ENCODE data around the gene ODAD2. TPM values are rescaled to one million over a fixed set of nuclear protein-coding genes. Genes with fewer than 3 reads are reported as not detected.

Gene ODAD2, protein sequence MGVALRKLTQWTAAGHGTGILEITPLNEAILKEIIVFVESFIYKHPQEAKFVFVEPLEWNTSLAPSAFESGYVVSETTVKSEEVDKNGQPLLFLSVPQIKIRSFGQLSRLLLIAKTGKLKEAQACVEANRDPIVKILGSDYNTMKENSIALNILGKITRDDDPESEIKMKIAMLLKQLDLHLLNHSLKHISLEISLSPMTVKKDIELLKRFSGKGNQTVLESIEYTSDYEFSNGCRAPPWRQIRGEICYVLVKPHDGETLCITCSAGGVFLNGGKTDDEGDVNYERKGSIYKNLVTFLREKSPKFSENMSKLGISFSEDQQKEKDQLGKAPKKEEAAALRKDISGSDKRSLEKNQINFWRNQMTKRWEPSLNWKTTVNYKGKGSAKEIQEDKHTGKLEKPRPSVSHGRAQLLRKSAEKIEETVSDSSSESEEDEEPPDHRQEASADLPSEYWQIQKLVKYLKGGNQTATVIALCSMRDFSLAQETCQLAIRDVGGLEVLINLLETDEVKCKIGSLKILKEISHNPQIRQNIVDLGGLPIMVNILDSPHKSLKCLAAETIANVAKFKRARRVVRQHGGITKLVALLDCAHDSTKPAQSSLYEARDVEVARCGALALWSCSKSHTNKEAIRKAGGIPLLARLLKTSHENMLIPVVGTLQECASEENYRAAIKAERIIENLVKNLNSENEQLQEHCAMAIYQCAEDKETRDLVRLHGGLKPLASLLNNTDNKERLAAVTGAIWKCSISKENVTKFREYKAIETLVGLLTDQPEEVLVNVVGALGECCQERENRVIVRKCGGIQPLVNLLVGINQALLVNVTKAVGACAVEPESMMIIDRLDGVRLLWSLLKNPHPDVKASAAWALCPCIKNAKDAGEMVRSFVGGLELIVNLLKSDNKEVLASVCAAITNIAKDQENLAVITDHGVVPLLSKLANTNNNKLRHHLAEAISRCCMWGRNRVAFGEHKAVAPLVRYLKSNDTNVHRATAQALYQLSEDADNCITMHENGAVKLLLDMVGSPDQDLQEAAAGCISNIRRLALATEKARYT
- under 1 TPM in 1 of 4 donors, not detected in 3; 0.23 TPM for total RNA-seq

DNA sequence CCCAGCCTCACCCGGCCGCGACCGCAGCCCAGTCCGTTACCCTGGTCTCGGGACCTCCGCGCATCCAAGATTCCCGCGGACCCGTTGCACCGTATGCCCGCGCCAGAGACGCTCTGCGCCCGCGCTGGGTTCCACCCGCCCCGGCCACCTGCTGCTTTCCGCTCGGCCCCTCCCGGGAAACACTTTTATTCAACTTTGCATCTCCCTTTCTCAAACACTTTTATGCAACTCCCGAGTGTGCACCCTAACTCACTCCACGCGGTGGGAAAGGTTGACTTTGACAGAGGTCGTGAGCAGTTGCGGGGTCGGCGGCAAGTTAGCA lies at the start of gene ODAD2:
Gene ODAD2 (minus strand): TSS at position 126 of the 322 bp plus-strand sequence. CDS start 3,937 bp downstream, outside the sequence.
- no peak within 1 kb of the TSS for H3K27ac ChIP-seq
- H3K4me1 ChIP-seq, result peaks cover 11% of the 10 kb centered on the region
- WGBS, result 11% methylated on average over 14 of the region's 30 CpGs
- no peaks in the 10 kb centered on the region for H3K36me3 ChIP-seq
- TF ChIP-seq POLR2AphosphoS5 (IDR thresholded peaks at IDR 0.05) (no peak), EP300 (IDR thresholded peaks at IDR 0.05) (no peak), POLR2A (IDR thresholded peaks at IDR 0.05) (no peak)
- TF ChIP-seq, protein P1, sequence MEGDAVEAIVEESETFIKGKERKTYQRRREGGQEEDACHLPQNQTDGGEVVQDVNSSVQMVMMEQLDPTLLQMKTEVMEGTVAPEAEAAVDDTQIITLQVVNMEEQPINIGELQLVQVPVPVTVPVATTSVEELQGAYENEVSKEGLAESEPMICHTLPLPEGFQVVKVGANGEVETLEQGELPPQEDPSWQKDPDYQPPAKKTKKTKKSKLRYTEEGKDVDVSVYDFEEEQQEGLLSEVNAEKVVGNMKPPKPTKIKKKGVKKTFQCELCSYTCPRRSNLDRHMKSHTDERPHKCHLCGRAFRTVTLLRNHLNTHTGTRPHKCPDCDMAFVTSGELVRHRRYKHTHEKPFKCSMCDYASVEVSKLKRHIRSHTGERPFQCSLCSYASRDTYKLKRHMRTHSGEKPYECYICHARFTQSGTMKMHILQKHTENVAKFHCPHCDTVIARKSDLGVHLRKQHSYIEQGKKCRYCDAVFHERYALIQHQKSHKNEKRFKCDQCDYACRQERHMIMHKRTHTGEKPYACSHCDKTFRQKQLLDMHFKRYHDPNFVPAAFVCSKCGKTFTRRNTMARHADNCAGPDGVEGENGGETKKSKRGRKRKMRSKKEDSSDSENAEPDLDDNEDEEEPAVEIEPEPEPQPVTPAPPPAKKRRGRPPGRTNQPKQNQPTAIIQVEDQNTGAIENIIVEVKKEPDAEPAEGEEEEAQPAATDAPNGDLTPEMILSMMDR (IDR thresholded peaks at IDR 0.05), result no peak
- DNase-seq (ENCODE audit: low spot score in 2 of 2), result no peak
- H3K27me3 ChIP-seq, result peaks cover 17% of the 10 kb centered on the region
- H3K9me3 ChIP-seq, result no peaks in the 10 kb centered on the region
- H3K4me3 ChIP-seq, result peak within 1 kb of the TSS; percentile 60

DNA sequence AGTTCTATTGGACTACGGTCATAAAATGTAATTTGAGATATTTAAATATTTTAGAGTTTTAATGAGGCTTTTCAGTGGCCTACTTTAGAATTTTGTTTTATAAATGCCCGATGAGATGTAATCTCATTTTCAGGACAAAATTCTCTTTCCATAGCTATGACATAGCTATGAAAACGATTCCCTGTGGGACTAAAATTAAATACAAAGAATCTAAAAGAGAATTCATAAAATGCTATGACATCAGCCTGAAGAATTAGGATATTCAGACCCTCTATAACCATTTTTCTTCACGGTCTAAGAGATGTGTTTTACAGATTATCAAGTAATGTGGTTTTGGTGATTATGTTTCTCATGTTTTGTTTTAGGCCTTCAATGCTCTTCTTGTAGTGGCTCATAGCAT lies 48.2 kb upstream of the ODAD2 start:
- TF ChIP-seq, protein P1 (IDR thresholded peaks at IDR 0.05), result no peak
- TF ChIP-seq POLR2A (IDR thresholded peaks at IDR 0.05) (no peak), EP300 (IDR thresholded peaks at IDR 0.05) (no peak), POLR2AphosphoS5 (IDR thresholded peaks at IDR 0.05) (no peak)

DNA sequence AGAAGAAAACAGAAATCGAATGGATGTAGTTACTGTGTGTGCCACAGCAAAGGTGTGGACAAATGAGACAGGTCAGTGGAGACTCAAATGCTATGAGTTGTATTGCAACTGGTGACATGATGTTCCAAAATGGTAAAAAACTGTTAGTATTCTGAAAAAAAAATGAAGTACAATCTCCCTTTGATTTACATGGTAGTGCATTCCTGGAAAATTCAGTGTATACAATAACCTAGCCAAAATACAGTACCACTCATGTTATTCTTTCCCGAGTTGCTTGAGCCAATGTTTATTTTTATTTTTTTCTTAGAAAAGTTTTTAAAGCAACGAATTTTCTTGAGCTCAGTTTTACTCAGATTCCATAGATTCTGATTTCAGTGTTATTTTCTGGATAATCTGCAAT lies 47.7 kb upstream of the ODAD2 start:
- Histone ChIP-seq H3K4me1 (no peaks in the 10 kb centered on the region), H3K36me3 (no peaks in the 10 kb centered on the region), H3K4me3 (no peak overlapping the region), H3K27ac (no peak overlapping the region), H3K9me3 (no peaks in the 10 kb centered on the region), H3K27me3 (no peaks in the 10 kb centered on the region)
- DNase-seq (ENCODE audit: low spot score in 2 of 2), result no peak
- TF ChIP-seq POLR2AphosphoS5 (IDR thresholded peaks at IDR 0.05) (no peak), EP300 (IDR thresholded peaks at IDR 0.05) (no peak), POLR2A (IDR thresholded peaks at IDR 0.05) (no peak)
- TF ChIP-seq, protein P1 (IDR thresholded peaks at IDR 0.05), result no peak
- WGBS, result 61% methylated on average over 3 of the region's 3 CpGs

More for the DNA sequence above, 48.2 kb upstream of the ODAD2 start:
- WGBS, result 75% methylated on average over 4 of the region's 4 CpGs
- no peak overlapping the region for H3K4me3 ChIP-seq
- no peaks in the 10 kb centered on the region for H3K27me3 ChIP-seq
- no peak overlapping the region for H3K27ac ChIP-seq
- no peaks in the 10 kb centered on the region for H3K36me3 ChIP-seq
- no peaks in the 10 kb centered on the region for H3K4me1 ChIP-seq
- no peak for DNase-seq (ENCODE audit: low spot score in 2 of 2)
- H3K9me3 ChIP-seq, result no peaks in the 10 kb centered on the region

DNA sequence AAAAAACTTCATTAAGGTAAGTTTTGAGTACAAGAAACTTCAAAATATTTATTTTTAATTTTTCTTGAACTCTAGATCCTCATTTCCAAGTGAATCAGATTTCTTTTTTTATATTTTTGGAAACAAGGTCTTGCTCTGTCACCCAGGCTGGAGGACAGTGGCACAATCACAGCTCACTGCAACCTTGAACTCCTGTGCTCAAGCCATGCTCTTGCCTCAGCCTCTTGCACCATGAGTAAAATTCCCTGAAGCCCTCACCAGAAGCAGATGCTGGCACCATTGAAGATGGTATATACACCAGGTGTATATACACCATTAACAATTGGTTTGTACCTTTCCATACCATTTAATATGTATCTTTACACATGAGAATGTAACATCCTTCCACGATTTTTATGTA lies 45.1 kb upstream of the ODAD2 start:
- WGBS, result 74% methylated on average over 1 of the region's 1 CpG

More for the DNA sequence above, 45.1 kb upstream of the ODAD2 start:
- Histone ChIP-seq H3K4me3 (no peak overlapping the region), H3K4me1 (no peaks in the 10 kb centered on the region), H3K27ac (no peak overlapping the region), H3K27me3 (no peaks in the 10 kb centered on the region), H3K36me3 (no peaks in the 10 kb centered on the region), H3K9me3 (no peaks in the 10 kb centered on the region)
- DNase-seq (ENCODE audit: low spot score in 2 of 2), result no peak
- TF ChIP-seq, protein P1 (IDR thresholded peaks at IDR 0.05), result no peak
- TF ChIP-seq POLR2AphosphoS5 (IDR thresholded peaks at IDR 0.05), result no peak
- no peak for TF ChIP-seq EP300 (IDR thresholded peaks at IDR 0.05)
- TF ChIP-seq POLR2A (IDR thresholded peaks at IDR 0.05), result no peak
